ENCODE results near the gene WDR33. TPM values are rescaled to one million over a fixed set of nuclear protein-coding genes. Genes with fewer than 3 reads are reported as not detected.

Gene WDR33
- total and polyA plus RNA-seq, 2 donors (not counting 3 experiments of a cell fraction or from before 2014, with no cell fraction given): 16.4 to 52.5 TPM

DNA sequence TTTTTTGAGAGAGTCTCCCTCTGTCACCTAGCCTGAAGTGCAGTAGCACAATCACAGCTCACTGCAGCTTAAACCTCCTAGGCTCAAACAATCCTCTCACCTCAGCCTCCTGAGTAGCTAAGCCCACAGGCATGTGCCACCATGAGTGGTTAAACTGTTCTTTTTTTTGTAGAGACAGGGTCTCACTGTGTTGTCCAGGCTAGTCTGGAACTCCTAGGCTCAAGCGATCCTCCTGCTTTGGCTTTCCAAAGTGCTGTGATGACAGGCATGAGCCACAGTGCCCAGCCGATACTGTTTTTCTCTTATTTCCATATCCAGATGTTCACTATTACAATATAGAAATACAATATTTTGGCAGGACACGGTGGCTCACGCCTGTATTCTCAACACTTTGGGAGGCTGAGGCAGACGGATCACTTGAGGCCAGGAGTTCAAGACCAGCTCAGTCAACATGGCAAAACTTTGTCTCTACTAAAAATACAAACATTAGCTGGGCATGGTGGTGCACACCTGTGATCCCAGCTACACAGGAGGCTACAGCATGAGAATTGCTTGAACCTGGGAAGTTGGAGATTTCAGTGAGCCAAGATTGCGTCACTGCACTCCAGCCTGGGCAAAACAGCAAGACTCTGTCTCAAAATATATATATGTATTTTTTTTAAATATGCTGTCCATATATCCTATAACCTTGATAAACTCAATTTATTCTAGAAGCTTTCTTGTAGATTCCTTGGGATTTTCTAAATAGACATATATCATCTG, 24.7 kb downstream of the WDR33 start:
- Histone ChIP-seq H3K9me1 (replicated peaks; ENCODE audit: control insufficient read depth, extremely low read depth, insufficient read depth, low read length) (no peaks in the 10 kb centered on the region), H3K27me3 (ENCODE audit: control insufficient read depth in 2 of 2, insufficient read depth in 2 of 2, low read length in 2 of 2) (no peaks in the 10 kb centered on the region), H3K36me3 (ENCODE audit: control insufficient read depth in 2 of 2, extremely low read depth in 1 of 2, insufficient read depth in 2 of 2, low read length in 2 of 2) (no peaks in the 10 kb centered on the region), H3K27ac (ENCODE audit: insufficient read depth, low read depth, low read length) (no peak overlapping the region), H3K4me1 (ENCODE audit: control insufficient read depth, extremely low read depth, insufficient read depth, low read length) (no peaks in the 10 kb centered on the region), H3K9me3 (replicated peaks; ENCODE audit: control insufficient read depth, insufficient read depth, low read length) (no peaks in the 10 kb centered on the region), H3K79me2 (ENCODE audit: control insufficient read depth, insufficient read depth, low read length) (peaks cover 47% of the 10 kb centered on the region), H3K4me3 (replicated peaks in 1 of 3; ENCODE audit: insufficient read depth in 1 of 3, low read depth in 1 of 3, low read length in 3 of 3) (no peak overlapping the region), H3K4me2 (ENCODE audit: insufficient read depth, low read length) (no peak overlapping the region), H2AFZ (ENCODE audit: low read depth, low read length) (no peak overlapping the region), H3K9ac (replicated peaks; ENCODE audit: extremely low read depth, insufficient read depth, low read length) (no peak overlapping the region), H4K20me1 (replicated peaks; ENCODE audit: control insufficient read depth, extremely low read depth, insufficient read depth, low read length) (no peaks in the 10 kb centered on the region)
- no peak for FAIRE-seq
- BruUV-seq (replicated peaks): no TSS peak
- dilution Hi-C loops (cut with MboI; ENCODE audit: extremely low pct_ligation_motif_present, low sequenced_read_pairs): no loop called here
- no peak for TF ChIP-seq MYC (IDR thresholded peaks at IDR 0.05; ENCODE audit: low read depth, low read length)
- TF ChIP-seq POLR2A (IDR thresholded peaks at IDR 0.05; ENCODE audit: low read depth, low read length): no peak
- TF ChIP-seq, protein P1, sequence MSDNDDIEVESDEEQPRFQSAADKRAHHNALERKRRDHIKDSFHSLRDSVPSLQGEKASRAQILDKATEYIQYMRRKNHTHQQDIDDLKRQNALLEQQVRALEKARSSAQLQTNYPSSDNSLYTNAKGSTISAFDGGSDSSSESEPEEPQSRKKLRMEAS (IDR thresholded peaks at IDR 0.05; ENCODE audit: insufficient read depth, insufficient read length): no peak
- TF ChIP-seq FOS (IDR thresholded peaks at IDR 0.05; ENCODE audit: borderline replicate concordance, insufficient read depth, low read length): no peak
- no peak for TF ChIP-seq POLR2AphosphoS5 (IDR thresholded peaks at IDR 0.05; ENCODE audit: insufficient read depth, low read depth, low read length)
- TF ChIP-seq EZH2 (IDR thresholded peaks at IDR 0.05; ENCODE audit: borderline replicate concordance, low read depth, low read length, severe bottlenecking): no peak
- TF ChIP-seq, protein P2, sequence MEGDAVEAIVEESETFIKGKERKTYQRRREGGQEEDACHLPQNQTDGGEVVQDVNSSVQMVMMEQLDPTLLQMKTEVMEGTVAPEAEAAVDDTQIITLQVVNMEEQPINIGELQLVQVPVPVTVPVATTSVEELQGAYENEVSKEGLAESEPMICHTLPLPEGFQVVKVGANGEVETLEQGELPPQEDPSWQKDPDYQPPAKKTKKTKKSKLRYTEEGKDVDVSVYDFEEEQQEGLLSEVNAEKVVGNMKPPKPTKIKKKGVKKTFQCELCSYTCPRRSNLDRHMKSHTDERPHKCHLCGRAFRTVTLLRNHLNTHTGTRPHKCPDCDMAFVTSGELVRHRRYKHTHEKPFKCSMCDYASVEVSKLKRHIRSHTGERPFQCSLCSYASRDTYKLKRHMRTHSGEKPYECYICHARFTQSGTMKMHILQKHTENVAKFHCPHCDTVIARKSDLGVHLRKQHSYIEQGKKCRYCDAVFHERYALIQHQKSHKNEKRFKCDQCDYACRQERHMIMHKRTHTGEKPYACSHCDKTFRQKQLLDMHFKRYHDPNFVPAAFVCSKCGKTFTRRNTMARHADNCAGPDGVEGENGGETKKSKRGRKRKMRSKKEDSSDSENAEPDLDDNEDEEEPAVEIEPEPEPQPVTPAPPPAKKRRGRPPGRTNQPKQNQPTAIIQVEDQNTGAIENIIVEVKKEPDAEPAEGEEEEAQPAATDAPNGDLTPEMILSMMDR (IDR thresholded peaks at IDR 0.05; ENCODE audit: extremely low read depth in 1 of 2, insufficient read depth in 1 of 2, low read depth in 1 of 2, low read length in 2 of 2): no peak
- POLR2A ChIA-PET: no interaction called here
- CTCF ChIA-PET: interaction anchor here (1.4 kb wide), 1 partner anchor 10 kb away, joined by 4 read pairs; no protein-coding TSS in a partner anchor
- intact Hi-C loops (cut with micrococcal nuclease): no loop called here
- DNase-seq (ENCODE audit: low read depth, low spot score): no peak

Data from endothelial cell of umbilical vein (primary cell).